Hematopoietic multipotent progenitor cell treated with erythropoietin and hydrocortisone succinate and interleukin-3 and kit ligand, for 8 days (in vitro differentiated cells): ENCODE results near the gene DHX29.

ENCODE experiments used
- DNase-seq: peaks from one replicate; pipeline ENCODE4 v3.0.0-alpha.2; 2015

DHX29 gene

GRCh38 chr5:55316289-55316688 is 8.8 kb upstream of the DHX29 start:
- DNase-seq = no peak

DNA sequence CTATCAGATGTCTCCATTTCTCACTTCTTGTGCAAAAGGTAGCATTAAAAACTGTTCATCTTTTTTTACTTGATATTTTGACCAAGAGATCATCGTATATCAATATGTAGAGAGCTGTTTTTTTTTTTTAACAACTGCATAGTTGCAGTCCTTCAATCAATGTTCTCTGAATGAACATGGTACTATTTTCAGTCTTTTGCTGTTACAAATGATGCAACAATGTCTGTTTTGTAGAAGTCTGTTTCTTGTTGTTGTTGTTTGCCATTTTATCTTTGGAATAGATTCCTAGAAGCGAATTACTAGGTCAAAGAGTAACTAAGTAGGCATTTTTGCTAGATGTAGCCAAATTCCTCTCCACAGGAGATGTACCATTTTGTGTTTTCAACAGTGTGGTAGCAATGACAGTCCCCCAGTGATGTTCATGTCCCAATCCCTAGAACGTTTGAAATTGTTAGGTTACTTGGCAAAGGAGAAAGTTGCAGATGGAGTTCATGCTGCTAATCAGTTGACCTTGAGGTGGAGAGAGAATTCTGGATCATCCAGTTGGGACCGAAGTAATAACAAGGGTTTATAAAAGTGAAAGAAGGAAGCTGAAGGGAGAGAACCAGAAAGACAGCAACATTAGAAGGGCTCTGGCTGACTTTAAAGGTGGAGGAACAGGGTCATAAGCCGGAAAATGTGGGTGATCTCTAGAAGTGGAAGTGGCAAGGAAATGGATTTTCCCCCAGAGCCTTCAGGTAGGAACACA is 6.5 kb upstream of the DHX29 start:
- DNase-seq = no peak

DNA sequence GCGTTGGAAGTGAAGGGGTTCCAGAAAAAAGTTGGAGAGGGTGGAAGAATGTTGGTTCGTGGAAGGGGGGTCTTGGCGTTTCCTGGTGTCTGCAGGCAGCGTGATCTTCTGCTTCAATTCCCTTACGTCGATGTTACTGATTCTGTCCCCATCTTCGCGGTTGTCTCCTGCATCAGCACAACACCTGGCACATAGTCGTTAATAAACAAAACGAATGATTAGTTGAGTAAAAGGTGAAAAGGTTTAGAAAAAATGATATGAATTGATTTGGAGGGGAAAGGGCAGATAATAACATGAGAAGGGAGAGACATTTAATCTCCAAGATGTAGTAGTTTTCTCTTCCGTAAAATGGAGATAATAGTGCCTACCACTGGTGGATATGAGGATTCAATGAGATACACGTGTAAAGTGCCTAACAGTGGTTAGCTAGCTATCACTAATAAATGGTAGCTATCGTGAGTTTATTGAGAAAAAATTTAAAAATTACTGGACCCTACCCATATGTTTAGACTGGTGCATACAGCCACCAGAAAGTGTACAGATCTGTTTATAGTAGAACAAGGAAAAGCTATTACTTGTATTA is 851 bp upstream of the DHX29 start:
- peak; percentile 61 for DNase-seq

GRCh38 chr5:55306641-55307382 is 682 bp downstream of the DHX29 start:
- peak; percentile 30 for DNase-seq

- DNase-seq = no peak
Measured at GRCh38 chr5:55305345-55305744, 2.1 kb downstream of the DHX29 start.

GRCh38 chr5:55304584-55304983 is 2.9 kb downstream of the DHX29 start:
- DNase-seq = peak; percentile 43

GRCh38 chr5:55303238-55303690 is 4.2 kb downstream of the DHX29 start:
- no peak for DNase-seq

DNA sequence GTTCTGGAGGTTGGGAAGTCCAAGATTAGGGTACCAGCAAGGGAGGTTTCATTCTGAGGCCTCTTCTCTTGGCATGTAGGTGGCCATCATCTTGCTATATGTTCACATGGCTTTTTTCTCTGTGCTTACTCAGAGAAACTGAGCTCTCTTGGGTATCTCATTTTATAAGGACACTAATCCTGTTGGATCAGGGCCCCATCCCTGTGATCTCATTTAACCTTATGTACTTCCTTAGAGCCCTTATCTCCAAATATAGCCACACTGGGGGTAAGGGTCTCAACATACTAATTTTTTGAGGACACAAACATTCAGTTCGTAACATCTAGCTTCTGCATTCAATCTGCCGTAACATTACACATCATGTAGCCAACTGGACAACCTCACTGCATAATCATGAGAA is 6.6 kb downstream of the DHX29 start:
- DNase-seq = no peak

DNA sequence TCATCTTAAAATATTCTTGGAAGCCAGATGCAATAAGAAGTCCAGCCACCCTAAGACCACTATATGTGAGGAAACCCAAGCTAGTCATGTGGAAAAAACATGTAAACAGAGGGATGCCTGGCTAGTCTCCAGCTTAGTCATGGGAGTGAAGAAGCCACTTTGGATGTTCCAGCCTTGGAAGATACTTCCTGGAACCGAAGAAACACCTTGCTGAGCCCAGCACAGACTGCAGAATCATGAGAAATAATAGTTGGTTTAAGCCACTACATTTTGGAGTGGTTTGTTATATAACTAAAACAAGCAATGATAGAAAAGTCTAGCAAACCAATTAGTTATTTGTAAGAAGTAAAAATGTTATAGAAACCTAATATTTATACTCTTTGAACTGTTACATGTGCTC is 12.6 kb downstream of the DHX29 start:
- no peak for DNase-seq

GRCh38 chr5:55290991-55291390 is 16.5 kb downstream of the DHX29 start:
- no peak for DNase-seq

DNA sequence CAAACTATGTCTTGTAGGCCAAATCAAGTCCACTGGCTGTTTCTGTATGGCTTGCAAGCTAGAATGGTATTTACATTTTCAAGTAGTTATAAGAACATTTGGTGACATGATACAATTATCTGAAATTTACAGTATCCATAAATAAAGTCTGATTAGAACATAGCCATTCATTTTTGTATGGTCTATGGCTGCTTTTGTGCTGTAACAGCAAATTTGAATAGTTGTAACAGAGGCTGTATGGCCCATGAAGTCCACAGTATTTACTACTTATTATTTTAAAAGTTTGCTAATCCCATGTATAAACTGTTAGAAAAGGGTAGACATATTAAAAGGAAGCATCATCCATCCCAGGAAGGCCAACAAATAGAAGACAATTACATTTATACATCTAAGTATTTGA is 17.7 kb downstream of the DHX29 start:
- no peak for DNase-seq

GRCh38 chr5:55286411-55286933 is 21.0 kb downstream of the DHX29 start:
- peak; percentile 27 for DNase-seq

DNA sequence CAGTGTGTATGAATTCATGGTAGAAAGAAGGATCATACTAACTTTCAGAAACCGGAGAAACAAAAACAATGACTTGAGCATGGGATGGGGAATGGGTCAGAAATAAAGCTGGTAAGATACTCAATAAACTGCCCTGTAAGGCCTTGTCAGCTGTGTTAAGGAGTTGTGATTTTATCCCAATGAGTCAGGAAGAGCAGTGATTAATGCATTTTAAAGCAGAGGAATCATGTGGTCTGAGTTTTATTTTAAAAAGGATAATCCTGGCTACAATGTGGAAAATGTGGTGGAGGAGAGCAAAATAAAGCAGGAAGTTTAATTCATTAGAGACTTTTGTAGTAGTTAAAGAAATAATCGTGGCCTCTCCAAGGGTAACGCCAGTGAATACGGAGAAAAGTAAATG is 28.7 kb downstream of the DHX29 start:
- DNase-seq = no peak

- DNase-seq = no peak
Measured at GRCh38 chr5:55276771-55277170, 30.7 kb downstream of the DHX29 start.

DNA sequence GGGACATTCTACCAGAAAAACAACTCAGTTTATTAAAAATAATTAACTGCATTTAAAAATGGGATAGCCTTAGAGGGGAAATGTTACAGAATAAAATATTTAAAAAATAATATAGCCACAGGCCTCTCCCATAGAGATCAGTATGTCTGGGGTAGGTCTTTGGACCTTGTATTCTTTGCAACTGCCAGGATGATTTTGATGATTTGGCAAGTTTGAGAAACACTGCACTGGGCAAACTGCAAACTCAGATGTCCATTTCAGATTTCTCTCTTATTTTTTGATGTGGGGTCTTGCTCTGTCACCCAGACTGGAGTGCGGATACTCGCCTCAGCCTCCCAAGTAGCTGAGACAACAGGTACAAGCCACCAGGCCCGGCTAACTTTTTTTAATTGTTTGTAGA is 49.2 kb downstream of the DHX29 start:
- DNase-seq = no peak

- DNase-seq = no peak
Measured at GRCh38 chr5:55254802-55255201, 52.7 kb downstream of the DHX29 start.

DNA sequence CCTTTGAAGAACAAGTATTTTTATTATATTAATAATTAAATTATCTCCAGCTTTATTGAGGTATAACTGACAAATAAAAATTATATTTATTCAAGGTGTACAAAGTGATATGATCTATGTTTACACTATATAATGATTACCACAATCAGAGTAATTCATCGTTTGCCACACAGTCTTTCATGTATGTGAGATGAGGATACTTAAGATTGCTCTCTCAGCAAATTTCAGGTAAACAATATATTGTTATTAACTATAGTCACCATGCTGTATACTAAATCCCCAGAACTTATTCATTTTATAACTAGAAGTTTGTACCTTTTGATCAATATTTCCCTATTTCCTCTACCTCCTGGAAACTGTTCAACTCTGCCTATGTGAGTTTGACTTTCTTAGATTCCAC is 57.4 kb downstream of the DHX29 start:
- no peak for DNase-seq

DNA sequence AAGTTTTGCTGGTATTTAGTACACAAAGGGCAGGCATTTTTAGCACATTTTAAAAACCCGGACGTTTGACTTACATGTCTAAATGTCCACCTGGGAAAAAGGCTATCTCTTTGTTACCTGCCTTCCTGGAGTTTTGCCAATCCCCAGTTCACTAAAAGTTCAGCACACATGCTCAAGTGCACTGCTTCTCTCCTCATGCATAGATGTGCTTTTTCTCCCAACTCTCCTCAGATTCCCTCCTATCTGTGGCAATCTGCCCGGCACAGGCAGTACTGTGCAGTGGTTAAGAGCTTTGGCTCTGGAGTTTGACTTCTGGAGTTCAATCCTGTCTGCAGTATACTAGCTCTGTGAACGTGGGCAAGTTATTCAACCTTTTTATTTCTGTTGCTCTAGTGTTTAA is 65.7 kb downstream of the DHX29 start:
- no peak for DNase-seq

- DNase-seq = no peak
Measured at GRCh38 chr5:55236800-55237199, 70.7 kb downstream of the DHX29 start.

DNA sequence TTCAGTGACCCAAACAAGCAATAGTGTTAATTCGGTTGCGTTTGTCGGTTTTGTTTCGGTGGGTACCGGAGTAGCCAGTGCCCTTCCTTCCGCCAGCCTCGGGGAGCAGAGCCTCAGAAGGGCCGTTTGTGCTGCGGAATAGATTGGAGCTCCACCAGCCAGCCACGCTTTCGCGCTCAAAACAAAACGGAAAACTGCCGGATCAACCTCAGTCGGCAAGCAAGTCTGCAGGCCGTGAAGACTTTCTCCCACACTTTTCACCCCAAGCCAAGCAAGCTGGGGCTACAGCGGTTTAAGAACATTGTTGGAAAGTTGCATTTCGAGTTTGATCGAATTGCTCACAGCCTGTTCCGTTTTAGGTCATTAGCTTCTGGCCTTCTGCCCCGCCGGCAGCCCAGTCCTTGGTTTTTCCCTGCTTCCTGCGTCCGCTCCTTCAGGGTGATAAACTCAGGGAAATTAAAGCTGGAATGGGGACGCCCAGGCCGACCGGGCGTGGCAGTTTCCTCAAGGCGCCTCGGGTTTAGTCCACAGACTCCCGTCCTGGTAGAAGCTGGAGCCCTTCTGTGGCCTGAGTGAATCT is 73.3 kb downstream of the DHX29 start:
- no peak for DNase-seq

DNA sequence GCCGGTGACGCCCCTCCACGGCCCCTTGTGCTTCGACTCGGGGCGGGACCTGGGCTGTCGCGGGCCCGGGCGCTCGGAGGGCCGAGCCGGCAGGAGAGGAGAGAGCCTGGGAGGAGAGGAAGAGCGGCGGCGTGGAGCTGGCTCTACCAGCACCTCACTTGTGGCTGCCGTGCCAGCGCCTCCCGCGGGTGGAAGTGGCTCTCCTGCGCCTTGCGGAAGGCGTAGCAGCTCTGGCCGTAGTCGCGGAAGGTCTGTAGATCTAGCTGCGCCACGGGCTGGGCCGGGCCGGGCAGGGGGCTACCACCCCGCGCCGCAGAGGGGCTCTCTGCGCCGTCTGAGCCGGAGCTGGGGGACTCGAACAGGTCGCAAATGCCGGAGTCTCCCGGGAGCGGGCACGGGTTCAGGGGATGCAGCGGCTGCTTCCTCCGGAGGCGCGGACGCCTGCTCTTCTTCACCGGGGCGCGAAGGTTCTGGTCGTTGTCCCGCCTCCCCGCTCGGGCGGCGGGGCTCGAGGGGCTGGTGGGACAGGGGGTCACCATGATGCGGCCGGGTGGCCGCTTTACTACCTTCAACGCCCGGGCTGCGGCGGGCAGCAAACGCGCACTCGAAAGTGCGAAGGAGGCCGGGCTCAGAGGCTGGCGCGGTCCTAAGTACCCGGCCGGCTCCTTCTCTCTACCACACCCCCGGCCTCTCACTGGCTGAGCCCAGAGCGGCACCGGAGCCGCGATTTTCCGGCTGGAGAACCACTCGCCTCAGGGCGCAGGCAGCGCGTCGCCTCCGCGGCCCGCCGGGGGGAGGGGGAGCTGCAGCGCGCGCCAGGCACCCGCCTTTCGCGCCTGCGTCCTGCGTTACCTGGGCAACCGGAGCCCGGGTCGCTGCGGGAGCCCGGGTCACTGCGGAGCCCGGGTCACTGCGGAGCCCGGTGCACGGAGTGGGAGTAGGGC is 74.2 kb downstream of the DHX29 start, which contains the start of gene CCNO:
CCNO (minus strand) TSS at position 624 of the 944 bp plus-strand sequence; CDS start at position 539, 85 bp downstream.
- DNase-seq = peak; percentile 52
